ENCODE data around the gene LNX1.
"Not testable (repeated sequence)": the region's sequence is repeated elsewhere in the genome, so short reads cannot be mapped to it uniquely, and the experiment has no call there.

The LNX1 gene

GRCh38 chr4:53490161-53490956, 100.9 kb downstream of the LNX1 start:
- no peak for DNase-seq

- no peak for DNase-seq
Observed at GRCh38 chr4:53489279-53489889, 101.9 kb downstream of the LNX1 start.

GRCh38 chr4:53487766-53488165, 103.5 kb downstream of the LNX1 start:
- no peak for DNase-seq

- no peak for DNase-seq
Observed at GRCh38 chr4:53485658-53486040, 105.6 kb downstream of the LNX1 start.

GRCh38 chr4:53484911-53485657, 106.2 kb downstream of the LNX1 start:
- no peak for DNase-seq

GRCh38 chr4:53483250-53483649, 108.0 kb downstream of the LNX1 start:
- no peak for DNase-seq

- no peak for DNase-seq
Observed at GRCh38 chr4:53481586-53481985, 109.7 kb downstream of the LNX1 start.

GRCh38 chr4:53480909-53481308, 110.4 kb downstream of the LNX1 start:
- no peak for DNase-seq

- no peak for DNase-seq
Observed at GRCh38 chr4:53479736-53480525, 111.4 kb downstream of the LNX1 start.

- DNase-seq: no peak
Observed at GRCh38 chr4:53478671-53479456, 112.4 kb downstream of the LNX1 start.

- no peak for DNase-seq
Observed at GRCh38 chr4:53477636-53478035, 113.7 kb downstream of the LNX1 start.

GRCh38 chr4:53477038-53477565, 114.2 kb downstream of the LNX1 start:
- no peak for DNase-seq

- DNase-seq: no peak
Observed at GRCh38 chr4:53476232-53477037, 114.9 kb downstream of the LNX1 start.

GRCh38 chr4:53466576-53466975, 124.7 kb downstream of the LNX1 start:
- not testable (repeated sequence) for DNase-seq

GRCh38 chr4:53465891-53466290, 125.4 kb downstream of the LNX1 start:
- DNase-seq: no peak

GRCh38 chr4:53465281-53465680, 126.0 kb downstream of the LNX1 start:
- no peak for DNase-seq

GRCh38 chr4:53463340-53463739, 127.9 kb downstream of the LNX1 start:
- DNase-seq: no peak

- DNase-seq: no peak
Observed at GRCh38 chr4:53461244-53461643, 130.0 kb downstream of the LNX1 start.

GRCh38 chr4:53459548-53459947, 131.7 kb downstream of the LNX1 start:
- DNase-seq: no peak

- DNase-seq: no peak
Observed at GRCh38 chr4:53456178-53456577, 135.1 kb downstream of the LNX1 start.

GRCh38 chr4:53455766-53456165, 135.5 kb downstream of the LNX1 start:
- DNase-seq: no peak

All from NCI-H2171 (cell line).